Spleen (tissue), 7 donors: ENCODE data around the gene HDAC4.

Source experiments
- POLR2A ChIP-seq, 3 donors: fragments of 450-650 bp; IDR thresholded peaks; one replicate each; pipeline ENCODE4 v1.5.1; 2017; ENCODE audit warnings: antibody characterized with exemption in 3 of 3, mild to moderate bottlenecking in 1 of 3
- POLR2AphosphoS5 ChIP-seq, 3 donors: sonication (generic); formaldehyde crosslinking; IDR thresholded peaks; one replicate each; pipeline ENCODE4 v1.5.1; 2017; ENCODE audit warnings: antibody characterized with exemption in 3 of 3
- TF ChIP-seq, protein P1 (sequence below), 11 experiments: fragments of 200-600 bp in 7 of 11; fragments of 450-650 bp in 4 of 11; sonication (generic) in 4 of 11; IDR thresholded peaks in 8 of 11; conservative IDR thresholded peaks in 3 of 11; 1 replicate in 7 of 11; 2 replicates in 4 of 11; pipeline versions ENCODE4 v1.4.0 to v1.8.0; 2016 to 2021; ENCODE audit warnings: antibody characterized with exemption in 11 of 11, inconsistent platforms in 4 of 11, mild to moderate bottlenecking in 1 of 11
- donor health status: DM: no; HTN: no; CAD: no; lungs with moderate emphysema.
- donor health status: DM: no; HTN: no; CAD: no.
- donor health status: DM: no; HTN: no; CAD: no.

DNA sequence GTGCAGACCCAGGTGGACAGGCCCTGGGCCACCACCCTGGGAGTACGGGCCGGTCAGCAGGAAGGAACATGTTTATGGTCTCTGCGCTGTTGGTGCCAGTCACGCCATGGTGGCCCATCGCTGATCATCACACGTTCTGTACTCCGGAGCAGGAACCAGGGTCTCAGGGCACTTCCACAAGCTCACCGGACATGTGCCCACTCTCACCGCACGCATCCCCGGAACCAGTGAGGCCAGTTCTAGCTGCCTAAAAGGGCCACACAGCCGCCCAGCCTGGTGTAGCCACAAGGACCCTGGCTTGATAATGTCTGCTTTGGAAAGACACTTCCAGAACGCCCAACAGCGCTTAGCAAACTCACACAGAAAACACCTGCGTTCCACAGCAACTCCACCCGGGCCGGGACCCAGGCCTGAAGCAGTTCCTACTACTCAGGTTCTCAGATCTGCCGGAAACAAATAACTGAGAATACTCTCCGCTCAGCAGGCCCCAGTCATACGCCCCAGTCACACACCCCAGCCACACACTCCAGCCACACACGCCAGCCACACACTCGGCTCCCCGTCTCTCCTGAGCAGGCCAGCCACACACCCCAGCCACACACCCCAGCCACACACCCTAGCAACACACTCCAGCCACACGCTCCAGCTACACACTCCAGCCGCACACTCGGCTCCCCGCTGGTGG is 123.3 kb downstream of the HDAC4 start:
- TF ChIP-seq, protein P1, sequence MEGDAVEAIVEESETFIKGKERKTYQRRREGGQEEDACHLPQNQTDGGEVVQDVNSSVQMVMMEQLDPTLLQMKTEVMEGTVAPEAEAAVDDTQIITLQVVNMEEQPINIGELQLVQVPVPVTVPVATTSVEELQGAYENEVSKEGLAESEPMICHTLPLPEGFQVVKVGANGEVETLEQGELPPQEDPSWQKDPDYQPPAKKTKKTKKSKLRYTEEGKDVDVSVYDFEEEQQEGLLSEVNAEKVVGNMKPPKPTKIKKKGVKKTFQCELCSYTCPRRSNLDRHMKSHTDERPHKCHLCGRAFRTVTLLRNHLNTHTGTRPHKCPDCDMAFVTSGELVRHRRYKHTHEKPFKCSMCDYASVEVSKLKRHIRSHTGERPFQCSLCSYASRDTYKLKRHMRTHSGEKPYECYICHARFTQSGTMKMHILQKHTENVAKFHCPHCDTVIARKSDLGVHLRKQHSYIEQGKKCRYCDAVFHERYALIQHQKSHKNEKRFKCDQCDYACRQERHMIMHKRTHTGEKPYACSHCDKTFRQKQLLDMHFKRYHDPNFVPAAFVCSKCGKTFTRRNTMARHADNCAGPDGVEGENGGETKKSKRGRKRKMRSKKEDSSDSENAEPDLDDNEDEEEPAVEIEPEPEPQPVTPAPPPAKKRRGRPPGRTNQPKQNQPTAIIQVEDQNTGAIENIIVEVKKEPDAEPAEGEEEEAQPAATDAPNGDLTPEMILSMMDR (IDR thresholded peaks at IDR 0.05 in 8 of 11, conservative IDR thresholded peaks at IDR 0.05 in 3 of 11) = no peak
- TF ChIP-seq POLR2A (IDR thresholded peaks at IDR 0.05) = no peak
- TF ChIP-seq POLR2AphosphoS5 (IDR thresholded peaks at IDR 0.05) = no peak
